ENCODE measurements around the gene OR6N2.

DNA sequence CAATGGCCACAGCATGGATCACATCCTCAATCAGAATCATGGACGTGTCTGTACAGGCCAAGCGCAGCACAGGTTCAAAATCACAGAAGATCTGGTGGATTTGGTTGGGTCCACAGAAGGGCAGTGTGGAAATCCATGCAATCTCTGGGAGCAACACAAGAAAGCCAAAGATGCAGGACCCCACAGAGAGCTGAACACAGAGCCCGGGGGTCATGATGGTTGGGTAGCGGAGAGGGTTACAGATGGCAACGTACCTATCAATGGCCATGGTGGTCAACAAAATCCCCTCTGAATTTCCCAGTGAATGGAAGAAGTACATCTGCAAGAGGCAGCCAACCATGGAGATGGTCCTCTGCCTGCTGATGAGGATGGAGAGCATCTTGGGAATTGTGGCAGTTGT is 56.6 kb downstream of the OR6N2 start:
- TF ChIP-seq, protein P1, sequence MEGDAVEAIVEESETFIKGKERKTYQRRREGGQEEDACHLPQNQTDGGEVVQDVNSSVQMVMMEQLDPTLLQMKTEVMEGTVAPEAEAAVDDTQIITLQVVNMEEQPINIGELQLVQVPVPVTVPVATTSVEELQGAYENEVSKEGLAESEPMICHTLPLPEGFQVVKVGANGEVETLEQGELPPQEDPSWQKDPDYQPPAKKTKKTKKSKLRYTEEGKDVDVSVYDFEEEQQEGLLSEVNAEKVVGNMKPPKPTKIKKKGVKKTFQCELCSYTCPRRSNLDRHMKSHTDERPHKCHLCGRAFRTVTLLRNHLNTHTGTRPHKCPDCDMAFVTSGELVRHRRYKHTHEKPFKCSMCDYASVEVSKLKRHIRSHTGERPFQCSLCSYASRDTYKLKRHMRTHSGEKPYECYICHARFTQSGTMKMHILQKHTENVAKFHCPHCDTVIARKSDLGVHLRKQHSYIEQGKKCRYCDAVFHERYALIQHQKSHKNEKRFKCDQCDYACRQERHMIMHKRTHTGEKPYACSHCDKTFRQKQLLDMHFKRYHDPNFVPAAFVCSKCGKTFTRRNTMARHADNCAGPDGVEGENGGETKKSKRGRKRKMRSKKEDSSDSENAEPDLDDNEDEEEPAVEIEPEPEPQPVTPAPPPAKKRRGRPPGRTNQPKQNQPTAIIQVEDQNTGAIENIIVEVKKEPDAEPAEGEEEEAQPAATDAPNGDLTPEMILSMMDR (IDR thresholded peaks at IDR 0.05): no peak
- TF ChIP-seq POLR2A (IDR thresholded peaks at IDR 0.05): no peak
- TF ChIP-seq EP300 (IDR thresholded peaks at IDR 0.05): no peak

Measured in tibial nerve (tissue), 4 donors.